GM19193 (cell line): ENCODE data around the gene ITGB5.

ENCODE experiments used
- POLR2A ChIP-seq: IDR thresholded peaks from 4 replicates; pipeline ENCODE4 v1.6.1; 2011; ENCODE audit not compliant: insufficient read depth, insufficient read length; ENCODE audit errors: extremely low read depth

The ITGB5 gene

GRCh38 chr3:124761935-124762660 is 125.1 kb downstream of the ITGB5 start:
- TF ChIP-seq POLR2A, result no peak

DNA sequence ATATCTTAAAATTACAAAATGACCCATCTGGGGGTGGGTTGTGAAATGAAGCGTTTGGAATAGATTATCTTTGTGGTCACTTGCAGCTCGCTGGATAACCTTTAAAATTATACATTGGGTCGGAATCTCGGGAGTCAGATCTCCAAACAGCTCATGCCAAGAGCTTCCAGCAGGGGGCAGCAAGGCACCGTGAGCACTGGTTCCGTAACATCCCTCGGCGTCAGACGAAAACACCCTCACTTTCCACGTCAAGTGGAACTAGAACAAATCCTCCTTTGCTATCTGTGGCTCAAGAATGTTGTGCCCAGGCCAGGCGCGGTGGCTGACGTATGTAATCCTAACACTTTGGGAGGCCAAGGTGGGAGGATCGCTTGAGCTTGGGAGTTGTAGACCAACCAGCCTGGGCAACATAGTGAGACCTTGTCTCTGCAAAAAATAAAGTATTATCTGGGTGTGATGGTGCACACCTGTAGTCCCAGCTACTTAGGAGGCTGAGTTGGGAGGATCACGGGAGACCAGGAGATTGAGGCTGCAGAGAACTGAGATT is 125.8 kb downstream of the ITGB5 start:
- TF ChIP-seq POLR2A, result no peak

- TF ChIP-seq POLR2A, result no peak
These were observed 126.6 kb downstream of the ITGB5 start for GRCh38 chr3:124760601-124761000.

DNA sequence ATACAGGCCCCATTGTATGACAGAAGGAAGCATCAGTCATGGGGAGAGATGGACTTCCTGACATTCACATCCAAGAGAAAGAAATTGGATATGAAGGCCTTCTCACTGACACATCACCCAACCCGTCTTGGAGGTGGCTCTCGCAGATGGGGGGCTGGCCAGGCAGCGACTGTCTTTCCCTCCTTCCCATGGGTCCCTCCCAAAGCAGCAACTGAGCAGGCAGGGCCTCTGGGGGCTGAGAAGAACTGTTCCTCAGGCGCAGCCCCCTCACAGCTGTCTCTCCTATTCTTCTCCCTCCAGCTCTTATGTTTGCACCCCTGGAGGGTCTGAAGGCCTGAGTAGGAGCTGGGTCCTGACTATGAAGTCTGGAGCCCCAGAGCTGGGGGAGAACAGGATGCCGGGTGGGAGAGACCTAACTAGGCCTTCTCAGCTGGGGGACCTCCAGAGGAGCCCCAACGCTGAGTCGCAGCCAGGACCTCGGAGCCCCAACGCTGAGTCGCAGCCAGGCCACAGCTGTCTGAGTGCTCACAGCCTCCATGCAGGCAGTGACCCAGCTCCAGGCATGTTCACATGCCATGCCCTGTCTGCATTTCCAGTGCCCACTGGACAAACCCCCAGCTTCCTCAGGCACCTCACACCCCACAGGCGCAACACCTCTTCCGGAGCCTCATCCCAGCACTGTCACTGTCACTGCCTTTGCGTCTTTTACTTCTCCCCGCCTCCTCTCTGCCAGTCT is 127.3 kb downstream of the ITGB5 start:
- TF ChIP-seq POLR2A, result no peak

GRCh38 chr3:124758851-124759635 is 128.1 kb downstream of the ITGB5 start:
- no peak for TF ChIP-seq POLR2A

DNA sequence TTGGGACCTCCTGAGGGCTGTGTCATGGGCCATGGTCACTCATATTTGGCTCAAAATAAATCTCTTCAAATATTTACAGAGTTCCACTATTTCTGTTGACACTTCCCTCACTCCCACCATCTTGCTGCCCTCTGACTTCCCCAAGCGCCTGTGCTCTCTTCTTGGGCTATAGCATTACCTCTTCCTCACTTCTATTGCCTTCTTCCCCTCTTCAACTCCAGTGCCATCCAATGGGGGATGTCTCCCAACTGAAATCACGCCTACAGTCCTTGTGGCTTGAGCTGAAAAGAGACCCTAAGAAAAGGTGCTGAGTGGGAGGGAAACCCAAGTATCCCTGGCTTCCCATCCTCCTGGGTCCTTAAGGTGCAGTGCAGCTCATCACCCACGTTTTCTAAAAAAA is 135.1 kb downstream of the ITGB5 start:
- TF ChIP-seq POLR2A, result no peak

GRCh38 chr3:124751501-124751900 is 135.7 kb downstream of the ITGB5 start:
- no peak for TF ChIP-seq POLR2A

DNA sequence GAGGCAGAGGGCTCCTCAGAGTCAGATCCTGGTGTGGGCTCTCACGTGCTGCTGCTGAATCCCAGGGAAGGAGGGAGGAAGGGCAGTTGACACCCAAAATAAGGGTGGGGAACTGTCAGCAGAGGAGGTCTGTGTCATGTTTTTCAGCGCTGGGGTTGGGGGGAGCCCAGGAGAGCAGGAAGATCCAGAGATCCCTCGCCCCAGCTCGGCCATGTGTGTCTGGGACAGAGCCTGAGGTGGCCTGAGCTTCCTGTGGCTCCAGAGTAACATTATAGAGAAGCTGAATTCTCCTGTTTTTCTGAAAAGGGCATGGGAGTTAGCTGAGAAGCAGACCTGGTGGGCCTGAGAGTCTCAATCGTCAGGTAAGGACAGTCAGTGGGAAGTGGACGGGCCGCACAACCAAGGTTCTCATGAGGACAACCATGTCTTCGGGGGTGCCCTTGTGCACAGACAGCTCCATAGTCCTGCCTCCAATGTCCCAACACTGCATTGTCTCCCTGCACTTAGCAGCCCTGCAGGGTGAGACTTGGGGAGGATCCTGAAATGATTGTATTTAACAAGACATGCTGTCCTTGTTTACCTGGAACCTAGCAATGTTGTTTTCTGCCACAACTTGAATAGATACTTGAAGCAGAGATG is 138.5 kb downstream of the ITGB5 start:
- no peak for TF ChIP-seq POLR2A

GRCh38 chr3:124747111-124747981 is 139.8 kb downstream of the ITGB5 start:
- no peak for TF ChIP-seq POLR2A

DNA sequence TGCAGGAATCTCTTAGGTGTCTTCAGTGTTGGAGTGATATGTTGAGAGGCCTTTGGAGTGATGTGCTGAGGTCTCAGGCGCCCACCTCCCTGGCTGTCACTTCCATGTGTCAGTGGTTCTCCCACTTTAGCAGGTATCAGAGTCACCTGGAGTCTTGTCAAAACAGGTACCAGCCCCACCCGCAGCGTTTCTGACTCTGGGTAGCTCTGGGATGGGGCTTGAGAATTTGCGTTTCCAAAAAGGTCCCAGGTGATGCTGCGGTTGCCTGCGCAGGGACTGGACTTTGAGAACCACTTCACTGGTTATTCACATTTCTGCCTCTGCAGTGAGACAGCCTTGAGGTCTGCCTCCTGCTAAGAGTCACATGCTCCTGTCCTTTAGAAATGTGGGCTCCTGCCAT is 141.4 kb downstream of the ITGB5 start:
- no peak for TF ChIP-seq POLR2A

GRCh38 chr3:124741027-124741426 is 146.1 kb downstream of the ITGB5 start:
- no peak for TF ChIP-seq POLR2A

DNA sequence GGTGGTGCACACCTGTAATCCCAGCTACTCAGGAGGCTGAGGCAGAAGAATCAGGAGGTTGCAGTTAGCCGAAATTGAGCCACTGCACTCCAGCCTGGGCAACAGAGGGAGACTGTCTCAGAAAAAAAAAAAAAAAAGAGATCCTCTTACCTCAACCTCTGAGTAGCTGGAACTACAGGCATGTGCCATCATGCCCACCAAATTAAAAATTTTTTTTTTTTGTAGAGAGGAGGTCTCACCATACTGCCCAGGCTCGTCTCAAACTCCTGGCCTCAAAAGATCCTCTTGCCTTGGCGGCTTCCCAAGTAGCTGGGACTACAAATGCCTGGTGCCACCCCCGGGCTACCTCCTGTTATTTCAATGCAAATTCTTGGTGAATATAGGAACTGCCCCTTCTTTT is 155.4 kb downstream of the ITGB5 start:
- no peak for TF ChIP-seq POLR2A

DNA sequence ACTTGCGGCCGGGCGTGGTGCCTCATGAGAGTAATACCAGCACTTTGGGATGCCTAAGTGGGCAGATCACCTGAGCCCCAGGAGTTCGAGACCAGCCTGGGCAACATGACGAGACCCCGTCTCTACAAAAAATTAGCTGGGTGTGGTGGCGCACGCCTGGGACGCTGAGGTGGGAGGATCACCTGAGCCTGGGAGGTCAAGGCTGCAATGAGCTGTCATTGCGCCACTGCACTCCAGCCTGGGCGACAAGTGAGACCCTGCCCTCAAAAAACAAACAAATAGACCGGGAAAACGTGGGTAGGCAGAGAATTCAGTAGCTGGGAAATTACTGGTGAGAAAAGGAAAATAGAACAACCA is 156.2 kb downstream of the ITGB5 start:
- TF ChIP-seq POLR2A, result no peak
